Left ventricle myocardium inferior (tissue), 1 donor: ENCODE measurements around the gene DAPK1. TPM values are rescaled to one million over a fixed set of nuclear protein-coding genes. Genes with fewer than 3 reads are reported as not detected.

Experiments
- DNase-seq: peaks from one replicate; pipeline ENCODE4 v3.0.0-alpha.2; 2020
- H3K27ac ChIP-seq: fragments of 200-600 bp; replicated peaks from 2 replicates; pipeline ENCODE4 v1.8.0; 2021
- H3K27me3 ChIP-seq: fragments of 200-600 bp; 2 replicates; pipeline ENCODE4 v1.8.0; 2021; ENCODE audit warnings: low read depth
- H3K36me3 ChIP-seq: fragments of 200-600 bp; 2 replicates; pipeline ENCODE4 v1.8.0; 2021
- H3K4me1 ChIP-seq: fragments of 200-600 bp; 2 replicates; pipeline ENCODE4 v1.8.0; 2021
- H3K4me3 ChIP-seq: fragments of 200-600 bp; 2 replicates; pipeline ENCODE4 v1.8.0; 2021; ENCODE audit warnings: mild to moderate bottlenecking, moderate library complexity
- H3K9me3 ChIP-seq: fragments of 200-600 bp; replicated peaks from 2 replicates; pipeline ENCODE4 v1.8.0; 2021
- intact Hi-C: fragments of 100-400 bp; cut with micrococcal nuclease; formaldehyde crosslinking; loops from one replicate; pipeline ENCODE4 v1.11.0; 2022
- total RNA-seq: library from RNA; stranded (reverse); fragmentation: NEBNext Ultra II Directional; extraction: Animal tissue kit (Norgen Biotek cat#: 25700); gene quantifications from one replicate; pipeline ENCODE4 v1.2.1, GENCODE V29; 2021
- TF ChIP-seq, protein P1 (sequence below): fragments of 200-600 bp; IDR thresholded peaks from 2 replicates; pipeline ENCODE4 v1.8.0; 2021; ENCODE audit warnings: antibody characterized with exemption, mild to moderate bottlenecking, borderline replicate concordance
- donor health status: DM: no; HTN: yes; CAD: no; lungs with severe emphysema.

DAPK1 gene
- total RNA-seq, 1 donor from 2014 or later = 5.5 TPM

DNA sequence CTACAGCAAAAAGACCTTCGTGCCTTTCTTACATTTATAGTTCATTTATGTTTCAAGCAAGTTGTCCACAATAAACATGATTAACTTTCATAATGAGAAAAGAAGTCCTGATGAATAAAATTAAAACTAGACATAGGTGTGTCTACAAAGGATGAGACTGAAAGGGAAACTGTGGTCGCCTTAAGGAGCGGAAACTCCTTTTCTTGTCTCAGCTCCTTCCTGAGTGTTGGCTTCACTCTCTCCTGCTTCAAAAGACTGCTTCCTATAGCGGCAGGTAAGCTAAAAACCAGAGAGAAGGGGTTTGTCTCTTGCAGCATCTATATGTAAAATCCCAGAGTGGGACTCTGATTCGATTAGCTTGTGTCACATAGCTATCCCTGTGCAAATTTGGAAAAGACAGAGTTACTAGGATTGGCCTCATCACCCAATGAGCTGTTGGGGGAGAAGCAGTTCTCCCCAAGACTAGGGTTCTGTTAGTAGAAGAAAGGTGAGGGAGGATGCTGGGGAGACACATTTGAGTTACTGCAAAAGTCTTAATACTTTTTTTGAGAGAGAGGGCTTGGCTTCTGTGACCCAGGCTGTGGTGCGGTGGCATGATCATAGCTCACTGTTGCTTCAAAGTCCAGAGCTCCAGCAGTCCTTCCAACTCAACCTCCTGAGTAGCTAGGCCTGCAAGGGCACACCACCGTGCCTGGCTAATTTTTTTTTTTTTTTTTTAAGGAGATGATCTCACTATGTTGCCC, 211.5 kb downstream of the DAPK1 start:
- no peak for DNase-seq

DNA sequence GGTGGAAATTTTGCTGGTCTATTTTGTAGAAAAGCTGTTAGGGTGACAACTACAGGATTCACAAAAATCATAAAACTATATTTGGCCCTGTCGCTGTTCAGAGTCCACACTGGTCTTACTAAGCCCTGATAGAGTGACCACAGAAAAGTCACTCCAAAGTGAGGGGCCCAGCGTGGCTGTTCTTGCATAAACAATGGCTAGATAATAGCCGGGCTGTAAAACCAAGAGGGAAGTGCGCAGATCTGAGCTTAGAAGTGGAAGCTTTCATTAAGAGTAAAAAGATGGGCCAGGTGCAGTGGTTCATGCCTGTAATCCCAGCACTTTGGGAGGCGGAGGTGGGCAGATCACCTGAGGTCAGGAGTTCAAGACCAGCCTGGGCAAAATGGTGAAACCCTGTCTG, 212.8 kb downstream of the DAPK1 start:
- Histone ChIP-seq H3K27ac (no peak overlapping the region), H3K4me1 (peaks cover 10% of the 10 kb centered on the region), H3K27me3 (no peaks in the 10 kb centered on the region), H3K4me3 (no peak overlapping the region), H3K36me3 (no peaks in the 10 kb centered on the region), H3K9me3 (no peaks in the 10 kb centered on the region)
- intact Hi-C loops = no loop called here
- TF ChIP-seq, protein P1, sequence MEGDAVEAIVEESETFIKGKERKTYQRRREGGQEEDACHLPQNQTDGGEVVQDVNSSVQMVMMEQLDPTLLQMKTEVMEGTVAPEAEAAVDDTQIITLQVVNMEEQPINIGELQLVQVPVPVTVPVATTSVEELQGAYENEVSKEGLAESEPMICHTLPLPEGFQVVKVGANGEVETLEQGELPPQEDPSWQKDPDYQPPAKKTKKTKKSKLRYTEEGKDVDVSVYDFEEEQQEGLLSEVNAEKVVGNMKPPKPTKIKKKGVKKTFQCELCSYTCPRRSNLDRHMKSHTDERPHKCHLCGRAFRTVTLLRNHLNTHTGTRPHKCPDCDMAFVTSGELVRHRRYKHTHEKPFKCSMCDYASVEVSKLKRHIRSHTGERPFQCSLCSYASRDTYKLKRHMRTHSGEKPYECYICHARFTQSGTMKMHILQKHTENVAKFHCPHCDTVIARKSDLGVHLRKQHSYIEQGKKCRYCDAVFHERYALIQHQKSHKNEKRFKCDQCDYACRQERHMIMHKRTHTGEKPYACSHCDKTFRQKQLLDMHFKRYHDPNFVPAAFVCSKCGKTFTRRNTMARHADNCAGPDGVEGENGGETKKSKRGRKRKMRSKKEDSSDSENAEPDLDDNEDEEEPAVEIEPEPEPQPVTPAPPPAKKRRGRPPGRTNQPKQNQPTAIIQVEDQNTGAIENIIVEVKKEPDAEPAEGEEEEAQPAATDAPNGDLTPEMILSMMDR = no peak
- DNase-seq = no peak

More for the DNA sequence above, 211.5 kb downstream of the DAPK1 start:
- H3K36me3 ChIP-seq = no peaks in the 10 kb centered on the region
- TF ChIP-seq, protein P1 = no peak
- H3K27me3 ChIP-seq = no peaks in the 10 kb centered on the region
- no peaks in the 10 kb centered on the region for H3K9me3 ChIP-seq
- intact Hi-C loops = no loop called here
- H3K4me3 ChIP-seq = no peak overlapping the region
- H3K4me1 ChIP-seq = no peaks in the 10 kb centered on the region
- H3K27ac ChIP-seq = no peak overlapping the region

DNA sequence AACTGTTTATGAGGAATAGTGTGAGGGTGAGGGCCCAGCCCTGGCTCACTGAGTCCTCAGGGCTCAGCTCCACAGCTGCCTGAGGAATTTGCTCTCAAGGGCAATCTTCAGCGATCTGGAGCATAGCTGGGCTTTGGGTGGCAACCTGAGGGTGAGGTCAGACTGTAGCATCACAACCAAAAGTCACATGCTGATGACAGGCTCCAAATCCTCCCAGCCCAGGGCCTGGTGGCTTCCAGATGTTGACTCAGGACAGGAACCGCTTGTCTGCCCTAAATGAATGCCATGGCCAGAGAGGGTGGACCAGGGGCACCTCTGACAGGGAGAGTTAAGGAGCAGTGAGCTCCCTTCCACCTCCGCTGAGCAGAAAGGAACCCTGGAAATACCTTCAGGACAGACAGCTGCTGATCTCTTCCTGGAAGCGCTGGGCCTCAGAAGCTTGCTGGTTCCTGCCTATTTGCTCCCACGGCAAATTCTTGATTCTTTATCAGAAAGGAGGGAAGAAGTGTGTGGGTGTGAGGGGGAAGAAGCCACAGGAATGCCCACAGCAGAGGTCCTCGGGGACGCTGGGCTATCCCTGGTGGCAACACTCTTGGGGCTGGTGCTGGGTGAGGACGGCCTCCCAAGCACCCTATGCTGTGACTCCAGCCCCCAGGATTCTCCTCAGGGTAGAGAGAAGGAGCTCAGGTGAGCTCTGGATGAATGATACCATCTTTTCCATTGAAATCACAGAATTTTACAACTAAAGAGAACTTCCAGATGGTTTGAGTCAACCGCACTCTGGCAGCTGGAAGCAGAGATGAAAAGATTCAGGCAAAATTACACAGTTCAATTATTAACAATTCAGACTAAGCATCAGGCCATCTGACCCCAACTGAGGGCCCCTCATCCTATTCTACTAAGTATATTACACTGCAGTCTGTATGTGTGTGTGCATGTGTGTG, 214.5 kb downstream of the DAPK1 start:
- Histone ChIP-seq H3K27me3 (no peaks in the 10 kb centered on the region), H3K27ac (peak overlapping the region; percentile 25), H3K4me1 (peaks cover 10% of the 10 kb centered on the region), H3K36me3 (no peaks in the 10 kb centered on the region), H3K4me3 (no peak overlapping the region), H3K9me3 (no peaks in the 10 kb centered on the region)
- TF ChIP-seq, protein P1 = no peak
- DNase-seq = no peak
- intact Hi-C loops = no loop called here

DNA sequence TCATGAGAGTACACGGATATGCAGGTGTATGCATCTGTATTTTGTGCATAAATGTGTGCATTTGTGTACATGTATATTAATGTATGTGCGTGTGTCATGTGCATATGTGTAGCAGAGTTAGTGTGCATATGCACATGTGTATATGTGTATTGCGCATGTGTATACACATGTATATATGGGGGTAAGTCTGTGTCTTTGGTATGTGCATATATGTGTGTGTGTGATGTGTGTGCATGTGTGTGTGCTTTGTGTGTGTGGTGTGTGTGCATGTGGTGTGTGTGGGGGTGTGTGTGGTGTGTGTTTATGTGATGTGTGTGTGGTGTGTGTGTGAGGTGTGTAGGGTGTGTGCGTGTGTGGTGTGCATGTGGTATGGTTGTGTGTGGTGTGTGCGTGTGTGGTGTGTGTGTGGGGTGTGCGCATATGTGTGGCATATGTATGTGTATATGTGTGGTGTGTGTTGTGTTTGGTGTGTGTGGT, 215.2 kb downstream of the DAPK1 start:
- Histone ChIP-seq H3K4me3 (no peak overlapping the region), H3K27ac (peak overlapping the region; percentile 81), H3K27me3 (no peaks in the 10 kb centered on the region), H3K36me3 (no peaks in the 10 kb centered on the region), H3K9me3 (no peaks in the 10 kb centered on the region), H3K4me1 (peaks cover 10% of the 10 kb centered on the region)
- no peak for DNase-seq
- TF ChIP-seq, protein P1 = no peak
- intact Hi-C loops = no loop called here

DNA sequence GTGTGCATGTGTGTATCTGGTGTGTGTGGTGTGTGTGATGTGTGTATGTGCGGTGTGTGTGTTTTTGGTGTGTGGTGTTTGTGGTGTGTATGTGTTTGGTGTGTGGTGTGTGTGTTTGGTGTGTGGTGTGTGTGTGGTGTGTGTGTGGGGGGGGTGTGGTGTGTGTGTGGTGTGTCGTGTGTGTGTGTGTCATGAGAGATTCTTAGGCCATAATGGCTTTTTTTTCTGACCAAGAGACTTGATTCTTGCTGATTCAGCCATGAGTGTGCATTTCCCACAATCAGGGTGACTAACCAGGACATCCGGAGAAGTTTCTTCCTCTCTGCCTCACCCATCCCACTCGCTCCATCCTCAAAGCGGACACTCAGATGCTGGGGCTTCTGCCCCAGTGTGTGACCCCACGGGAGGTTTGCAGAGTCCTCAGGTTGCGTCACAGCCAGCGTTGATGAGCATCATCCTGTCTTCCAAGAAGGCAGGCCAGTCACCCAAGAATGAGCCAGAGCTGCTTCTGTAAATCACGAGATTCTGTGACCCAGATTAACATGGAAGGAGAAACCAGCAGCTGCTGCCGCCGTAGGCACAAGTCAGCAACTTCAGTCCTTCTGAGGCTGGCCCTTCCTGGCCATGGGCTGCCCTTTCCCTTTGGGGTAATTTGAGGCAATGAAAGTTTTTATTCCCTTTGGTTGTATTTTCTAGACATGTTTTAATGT, 215.8 kb downstream of the DAPK1 start:
- TF ChIP-seq, protein P1 = no peak
- H3K4me3 ChIP-seq = peak overlapping the region; percentile 41

More for the DNA sequence above, 215.8 kb downstream of the DAPK1 start:
- H3K36me3 ChIP-seq = no peaks in the 10 kb centered on the region
- no peaks in the 10 kb centered on the region for H3K9me3 ChIP-seq
- peak overlapping the region; percentile 81 for H3K27ac ChIP-seq
- intact Hi-C loops = no loop called here
- peak; percentile 81 for DNase-seq
- no peaks in the 10 kb centered on the region for H3K27me3 ChIP-seq
- peaks cover 10% of the 10 kb centered on the region for H3K4me1 ChIP-seq
